HG02798 (cell line): ENCODE data around the gene TTLL13.

Experiments
- ATAC-seq: cut with Tn5 transposase; IDR thresholded peaks from one replicate; pipeline ENCODE4 v1.9.1; 2021; ENCODE audit warnings: mild to moderate bottlenecking; ENCODE audit not compliant: unreplicated experiment, poor library complexity

The TTLL13 gene

GRCh38 chr15:90213818-90214204 is 35.5 kb upstream of the TTLL13 start:
- ATAC-seq, result no peak

- no peak for ATAC-seq
Observed at GRCh38 chr15:90214553-90215196, 34.7 kb upstream of the TTLL13 start.

- ATAC-seq, result no peak
Observed at GRCh38 chr15:90217671-90218394, 31.5 kb upstream of the TTLL13 start.

GRCh38 chr15:90219421-90220141 is 29.8 kb upstream of the TTLL13 start:
- ATAC-seq, result no peak

GRCh38 chr15:90221246-90221900 is 28.0 kb upstream of the TTLL13 start:
- no peak for ATAC-seq

GRCh38 chr15:90222547-90222946 is 26.8 kb upstream of the TTLL13 start:
- no peak for ATAC-seq

- ATAC-seq, result no peak
Observed at GRCh38 chr15:90223441-90224165, 25.8 kb upstream of the TTLL13 start.

GRCh38 chr15:90225047-90225446 is 24.3 kb upstream of the TTLL13 start:
- no peak for ATAC-seq

GRCh38 chr15:90225504-90226234 is 23.7 kb upstream of the TTLL13 start:
- ATAC-seq, result no peak

GRCh38 chr15:90227336-90227735 is 22.0 kb upstream of the TTLL13 start:
- no peak for ATAC-seq

GRCh38 chr15:90227816-90228772 is 21.3 kb upstream of the TTLL13 start:
- no peak for ATAC-seq

GRCh38 chr15:90228960-90229359 is 20.4 kb upstream of the TTLL13 start:
- no peak for ATAC-seq

GRCh38 chr15:90230071-90230494 is 19.3 kb upstream of the TTLL13 start:
- ATAC-seq, result no peak

- no peak for ATAC-seq
Observed at GRCh38 chr15:90230610-90231009, 18.7 kb upstream of the TTLL13 start.

GRCh38 chr15:90231028-90232017 is 18.0 kb upstream of the TTLL13 start:
- no peak for ATAC-seq

- no peak for ATAC-seq
Observed at GRCh38 chr15:90232196-90232595, 17.2 kb upstream of the TTLL13 start.

- ATAC-seq, result no peak
Observed at GRCh38 chr15:90232941-90233386, 16.4 kb upstream of the TTLL13 start.
